ENCODE measurements around the gene TMEM220.

TMEM220 gene

GRCh38 chr17:10729334-10730193 lies at the start of gene TMEM220:
TMEM220 (minus strand) TSS chr17:10730023; CDS start chr17:10729851, 172 bp downstream.
- H3K4me3 ChIP-seq (ENCODE audit: low read depth, low read length) = peak within 1 kb of the TSS; percentile 81
- no peak for TF ChIP-seq CTCF (conservative IDR thresholded peaks at IDR 0.05; ENCODE audit: low read depth, low read length)
- peak; percentile 78 for DNase-seq (ENCODE audit: low read depth)

GRCh38 chr17:10779609-10780008 lies 49.8 kb upstream of the TMEM220 start:
- no peak for DNase-seq (ENCODE audit: low read depth)
- no peak for TF ChIP-seq CTCF (conservative IDR thresholded peaks at IDR 0.05; ENCODE audit: low read depth, low read length)
- H3K4me3 ChIP-seq (ENCODE audit: low read depth, low read length) = no peak overlapping the region

GRCh38 chr17:10777890-10778289 lies 48.1 kb upstream of the TMEM220 start:
- no peak for TF ChIP-seq CTCF (conservative IDR thresholded peaks at IDR 0.05; ENCODE audit: low read depth, low read length)
- no peak for DNase-seq (ENCODE audit: low read depth)
- no peak overlapping the region for H3K4me3 ChIP-seq (ENCODE audit: low read depth, low read length)

GRCh38 chr17:10777131-10777807 lies 47.4 kb upstream of the TMEM220 start:
- DNase-seq (ENCODE audit: low read depth) = no peak
- no peak for TF ChIP-seq CTCF (conservative IDR thresholded peaks at IDR 0.05; ENCODE audit: low read depth, low read length)
- no peak overlapping the region for H3K4me3 ChIP-seq (ENCODE audit: low read depth, low read length)

- no peak for DNase-seq (ENCODE audit: low read depth)
- no peak overlapping the region for H3K4me3 ChIP-seq (ENCODE audit: low read depth, low read length)
- no peak for TF ChIP-seq CTCF (conservative IDR thresholded peaks at IDR 0.05; ENCODE audit: low read depth, low read length)
Measured at GRCh38 chr17:10776381-10776780, 46.6 kb upstream of the TMEM220 start.

GRCh38 chr17:10775740-10776356 lies 46.0 kb upstream of the TMEM220 start:
- H3K4me3 ChIP-seq (ENCODE audit: low read depth, low read length) = no peak overlapping the region
- DNase-seq (ENCODE audit: low read depth) = no peak
- no peak for TF ChIP-seq CTCF (conservative IDR thresholded peaks at IDR 0.05; ENCODE audit: low read depth, low read length)

Measured in choroid plexus epithelial cell (primary cell).